Mucosa of descending colon (tissue), 3 donors: ENCODE results near the gene TPT1. TPM values are rescaled to one million over a fixed set of nuclear protein-coding genes. Genes with fewer than 3 reads are reported as not detected.
"Not testable (repeated sequence)": the region's sequence is repeated elsewhere in the genome, so short reads cannot be mapped to it uniquely, and the experiment has no call there.

Experiments
- ATAC-seq: fragments of 200-7000 bp; cut with Tn5 transposase; one replicate; pipeline ENCODE4 v1.9.1; 2020; ENCODE audit warnings: mild to moderate bottlenecking, moderate library complexity
- DNase-seq, 3 donors: peaks; one replicate each; pipeline ENCODE4 v3.0.0-alpha.2; 2020
- H3K36me3 ChIP-seq: fragments of 200-600 bp; one replicate; pipeline ENCODE4 v1.8.0; 2021; ENCODE audit warnings: low read depth, mild to moderate bottlenecking
- H3K4me1 ChIP-seq: fragments of 200-600 bp; one replicate; pipeline ENCODE4 v1.8.0; 2021; ENCODE audit warnings: low read depth, mild to moderate bottlenecking
- H3K4me3 ChIP-seq: fragments of 200-600 bp; one replicate; pipeline ENCODE4 v1.8.0; 2021; ENCODE audit warnings: mild to moderate bottlenecking
- H3K9me3 ChIP-seq: fragments of 200-600 bp; one replicate; pipeline ENCODE4 v1.8.0; 2021; ENCODE audit warnings: mild to moderate bottlenecking
- intact Hi-C, 2 donors: fragments of 100-400 bp; cut with DNase I in 1 of 2; cut with micrococcal nuclease in 1 of 2; formaldehyde crosslinking; loops; one replicate each; pipeline versions ENCODE4 v1.11.0 to v1.11.1; 2022; cut with DNase I, micrococcal nuclease
- total RNA-seq, 3 donors: library from RNA; stranded (reverse); fragmentation: NEBNext Ultra II Directional in 2 of 3; extraction: Animal tissue kit (Norgen Biotek cat#: 25700) in 2 of 3; gene quantifications; one replicate each; pipeline versions ENCODE4 v1.2.1 to v1.2.4, GENCODE V29; 2021 to 2023
- TF ChIP-seq, protein P1 (sequence below): fragments of 200-600 bp; IDR thresholded peaks from one replicate; pipeline ENCODE4 v1.8.0; 2022; ENCODE audit warnings: antibody characterized with exemption, mild to moderate bottlenecking
- donor health status: DM: no; HTN: no; CAD: no; lungs with moderate emphysema.
- donor health status: DM: no; HTN: no; CAD: no.
- donor health status: DM: no; HTN: yes; CAD: no.

Gene TPT1
- total RNA-seq, 3 donors from 2014 or later: 3,253 to 4,069 (median 3,560) TPM

DNA sequence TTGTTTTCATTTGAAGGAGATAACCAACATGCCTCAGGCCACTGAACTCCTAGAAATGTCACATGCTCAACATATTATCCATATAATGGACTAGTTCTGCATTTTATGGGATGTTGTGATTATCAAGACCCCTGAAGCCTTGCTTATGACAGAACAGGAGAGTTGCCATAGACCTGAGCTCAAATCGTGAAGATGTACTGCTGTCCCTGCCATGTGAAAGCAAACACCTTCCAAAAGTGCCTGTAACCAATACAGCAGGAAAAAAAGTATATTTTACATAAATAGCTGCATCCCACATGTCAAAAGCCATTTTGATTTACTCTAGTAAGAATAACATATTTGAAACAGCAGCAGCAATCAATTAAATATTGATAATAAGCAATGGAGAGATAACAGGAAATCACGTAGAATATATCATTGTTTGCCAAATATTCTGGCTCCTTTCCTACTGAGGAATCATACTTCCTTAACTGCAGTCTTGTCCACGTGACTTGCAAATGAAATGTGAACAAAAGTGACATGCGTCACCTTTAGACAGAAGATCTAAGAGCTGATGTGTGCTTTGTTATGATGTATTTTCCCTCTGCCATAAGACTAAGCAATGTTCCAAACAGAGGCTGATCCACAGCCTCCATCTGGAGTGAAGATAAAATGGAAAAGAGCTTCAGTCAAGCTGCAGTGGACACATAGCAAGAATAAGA lies 43.6 kb upstream of the TPT1 start:
- intact Hi-C loops: no loop called here
- ATAC-seq: no peak
- H3K9me3 ChIP-seq: no peaks in the 10 kb centered on the region
- no peaks in the 10 kb centered on the region for H3K36me3 ChIP-seq
- no peaks in the 10 kb centered on the region for H3K4me1 ChIP-seq
- DNase-seq: no peak
- TF ChIP-seq, protein P1, sequence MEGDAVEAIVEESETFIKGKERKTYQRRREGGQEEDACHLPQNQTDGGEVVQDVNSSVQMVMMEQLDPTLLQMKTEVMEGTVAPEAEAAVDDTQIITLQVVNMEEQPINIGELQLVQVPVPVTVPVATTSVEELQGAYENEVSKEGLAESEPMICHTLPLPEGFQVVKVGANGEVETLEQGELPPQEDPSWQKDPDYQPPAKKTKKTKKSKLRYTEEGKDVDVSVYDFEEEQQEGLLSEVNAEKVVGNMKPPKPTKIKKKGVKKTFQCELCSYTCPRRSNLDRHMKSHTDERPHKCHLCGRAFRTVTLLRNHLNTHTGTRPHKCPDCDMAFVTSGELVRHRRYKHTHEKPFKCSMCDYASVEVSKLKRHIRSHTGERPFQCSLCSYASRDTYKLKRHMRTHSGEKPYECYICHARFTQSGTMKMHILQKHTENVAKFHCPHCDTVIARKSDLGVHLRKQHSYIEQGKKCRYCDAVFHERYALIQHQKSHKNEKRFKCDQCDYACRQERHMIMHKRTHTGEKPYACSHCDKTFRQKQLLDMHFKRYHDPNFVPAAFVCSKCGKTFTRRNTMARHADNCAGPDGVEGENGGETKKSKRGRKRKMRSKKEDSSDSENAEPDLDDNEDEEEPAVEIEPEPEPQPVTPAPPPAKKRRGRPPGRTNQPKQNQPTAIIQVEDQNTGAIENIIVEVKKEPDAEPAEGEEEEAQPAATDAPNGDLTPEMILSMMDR: no peak
- H3K4me3 ChIP-seq: no peak overlapping the region

DNA sequence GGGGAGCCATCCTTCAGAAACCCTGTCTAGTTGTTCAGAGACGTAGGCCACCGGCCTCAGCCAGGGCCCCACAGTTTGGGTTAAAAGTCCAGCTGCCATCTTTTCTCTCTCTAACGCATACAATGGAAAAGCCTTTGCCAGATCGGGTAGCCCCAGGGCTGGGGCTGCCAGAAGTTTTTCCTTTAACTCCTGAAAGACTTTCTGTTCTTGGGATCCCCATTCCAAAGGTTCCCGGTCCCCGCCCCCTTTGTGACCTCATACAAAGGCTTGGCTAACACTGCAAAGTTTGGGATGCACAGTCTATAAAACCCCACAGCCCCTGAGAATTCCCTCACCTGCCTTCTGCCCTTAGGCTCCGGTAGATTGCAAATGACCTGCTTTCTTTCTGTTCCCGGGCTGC lies 41.8 kb upstream of the TPT1 start:
- H3K9me3 ChIP-seq, intact Hi-C loops, H3K36me3 ChIP-seq, DNase-seq, ATAC-seq, H3K4me1 ChIP-seq, H3K4me3 ChIP-seq: not testable (repeated sequence)

DNA sequence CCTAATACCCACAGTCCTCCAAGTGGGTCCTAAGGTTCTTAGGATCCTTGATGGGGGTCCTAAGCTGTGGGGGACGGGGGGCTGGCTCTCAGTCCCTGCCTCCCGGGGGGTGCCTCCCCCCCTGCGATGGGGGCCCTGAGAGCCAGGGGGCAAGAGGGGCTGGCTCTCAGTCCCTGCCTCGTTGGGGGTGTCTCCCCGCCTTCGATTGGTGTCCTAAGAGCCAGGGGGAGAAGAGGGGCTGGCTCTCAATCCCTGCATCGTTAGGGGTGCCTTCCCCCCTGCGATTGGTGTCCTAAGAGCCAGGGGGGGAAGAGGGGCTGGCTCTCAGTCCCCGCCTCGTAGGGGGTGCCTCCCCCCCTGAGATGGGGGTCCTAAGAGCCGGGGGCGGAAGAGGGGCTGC lies 40.2 kb upstream of the TPT1 start:
- no peaks in the 10 kb centered on the region for H3K36me3 ChIP-seq
- ATAC-seq: no peak

DNA sequence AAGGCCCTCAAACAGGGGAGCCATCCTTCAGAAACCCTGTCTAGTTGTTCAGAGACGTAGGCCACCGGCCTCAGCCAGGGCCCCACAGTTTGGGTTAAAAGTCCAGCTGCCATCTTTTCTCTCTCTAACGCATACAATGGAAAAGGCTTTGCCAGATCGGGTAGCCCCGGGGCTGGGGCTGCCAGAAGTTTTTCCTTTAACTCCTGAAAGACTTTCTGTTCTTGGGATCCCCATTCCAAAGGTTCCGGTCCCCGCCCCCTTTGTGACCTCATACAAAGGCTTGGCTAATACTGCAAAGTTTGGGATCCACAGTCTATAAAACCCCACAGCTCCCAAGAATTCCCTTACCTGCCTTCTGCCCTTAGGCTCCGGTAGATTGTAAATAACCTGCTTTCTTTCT lies 39.7 kb upstream of the TPT1 start:
- intact Hi-C loops, H3K9me3 ChIP-seq, DNase-seq, ATAC-seq, H3K36me3 ChIP-seq, H3K4me1 ChIP-seq, H3K4me3 ChIP-seq: not testable (repeated sequence)

More for the DNA sequence above, 40.2 kb upstream of the TPT1 start:
- H3K4me1 ChIP-seq: no peaks in the 10 kb centered on the region
- TF ChIP-seq, protein P1: no peak
- DNase-seq: no peak
- intact Hi-C loops: no loop called here
- no peak overlapping the region for H3K4me3 ChIP-seq
- H3K9me3 ChIP-seq: no peaks in the 10 kb centered on the region

DNA sequence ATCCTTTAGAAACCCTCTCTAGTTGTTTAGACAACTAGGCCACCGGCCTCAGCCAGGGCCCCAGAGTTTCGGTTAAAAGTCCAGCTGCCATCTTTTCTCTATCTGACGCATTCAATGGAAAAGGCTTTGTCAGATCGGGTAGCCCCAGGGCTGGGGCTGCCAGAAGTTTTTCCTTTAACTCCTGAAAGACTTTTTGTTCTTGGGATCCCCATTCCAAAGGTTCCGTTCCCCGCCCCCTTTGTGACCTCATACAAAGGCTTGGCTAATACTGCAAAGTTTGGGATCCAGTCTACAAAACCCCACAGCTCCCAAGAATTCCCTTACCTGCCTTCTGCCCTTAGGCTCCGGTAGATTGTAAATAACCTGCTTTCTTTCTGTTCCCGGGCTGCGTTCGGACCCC lies 38.5 kb upstream of the TPT1 start:
- ATAC-seq, DNase-seq, H3K4me3 ChIP-seq, H3K9me3 ChIP-seq, intact Hi-C loops, H3K4me1 ChIP-seq, H3K36me3 ChIP-seq: not testable (repeated sequence)

DNA sequence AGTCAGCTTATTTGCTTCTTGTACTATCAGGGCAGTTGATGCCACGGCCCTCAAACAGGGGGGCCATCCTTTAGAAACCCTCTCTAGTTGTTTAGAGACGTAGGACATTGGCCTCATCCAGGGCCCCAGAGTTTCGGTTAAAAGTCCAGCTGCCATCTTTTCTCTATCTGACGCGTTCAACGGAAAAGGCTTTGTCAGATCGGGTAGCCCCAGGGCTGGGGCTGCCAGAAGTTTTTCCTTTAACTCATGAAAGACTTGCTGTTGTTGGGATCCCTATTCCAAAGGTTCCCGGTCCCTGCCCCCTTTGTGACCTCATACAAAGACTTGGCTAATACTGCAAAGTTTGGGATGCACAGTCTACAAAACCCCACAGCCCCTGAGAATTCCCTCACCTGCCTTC lies 37.8 kb upstream of the TPT1 start:
- H3K4me1 ChIP-seq, H3K4me3 ChIP-seq, DNase-seq, intact Hi-C loops, H3K9me3 ChIP-seq, H3K36me3 ChIP-seq, ATAC-seq: not testable (repeated sequence)

DNA sequence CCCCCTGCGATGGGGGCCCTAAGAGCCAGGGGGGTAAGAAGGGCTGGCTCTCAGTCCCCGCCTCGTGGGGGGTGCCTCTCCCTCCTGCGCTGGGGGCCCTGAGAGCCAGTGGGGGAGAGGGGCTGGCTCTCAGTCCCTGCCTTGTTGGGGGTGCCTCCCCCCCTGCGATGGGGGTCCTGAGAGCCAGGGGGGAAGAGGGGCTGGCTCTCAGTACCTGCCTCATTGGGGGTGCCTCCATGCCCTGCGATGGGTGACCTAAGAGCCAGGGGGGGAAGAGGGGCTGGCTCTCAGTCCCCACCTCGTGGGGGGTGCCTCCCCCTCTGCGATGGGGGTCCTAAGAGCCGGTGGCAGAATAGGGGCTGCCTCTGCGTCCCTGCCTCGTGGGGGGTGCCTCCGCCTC lies 36.3 kb upstream of the TPT1 start:
- DNase-seq, H3K36me3 ChIP-seq, ATAC-seq, H3K4me1 ChIP-seq, intact Hi-C loops, H3K4me3 ChIP-seq, H3K9me3 ChIP-seq: not testable (repeated sequence)

DNA sequence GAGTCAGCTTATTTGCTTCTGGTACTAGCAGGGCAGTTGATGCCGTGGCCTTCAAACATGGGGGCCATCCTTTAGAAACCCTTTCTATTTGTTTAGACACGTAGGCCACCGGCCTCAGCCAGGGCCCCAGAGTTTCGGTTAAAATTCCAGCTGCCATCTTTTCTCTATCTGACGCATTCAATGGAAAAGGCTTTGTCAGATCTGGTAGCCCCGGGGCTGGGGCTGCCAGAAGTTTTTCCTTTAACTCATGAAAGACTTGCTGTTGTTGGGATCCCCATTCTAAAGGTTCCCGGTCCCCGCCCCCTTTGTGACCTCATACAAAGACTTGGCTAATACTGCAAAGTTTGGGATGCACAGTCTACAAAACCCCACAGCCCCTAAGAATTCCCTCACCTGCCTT lies 35.7 kb upstream of the TPT1 start:
- H3K4me1 ChIP-seq, intact Hi-C loops, DNase-seq, H3K9me3 ChIP-seq, ATAC-seq, H3K36me3 ChIP-seq, H3K4me3 ChIP-seq: not testable (repeated sequence)

DNA sequence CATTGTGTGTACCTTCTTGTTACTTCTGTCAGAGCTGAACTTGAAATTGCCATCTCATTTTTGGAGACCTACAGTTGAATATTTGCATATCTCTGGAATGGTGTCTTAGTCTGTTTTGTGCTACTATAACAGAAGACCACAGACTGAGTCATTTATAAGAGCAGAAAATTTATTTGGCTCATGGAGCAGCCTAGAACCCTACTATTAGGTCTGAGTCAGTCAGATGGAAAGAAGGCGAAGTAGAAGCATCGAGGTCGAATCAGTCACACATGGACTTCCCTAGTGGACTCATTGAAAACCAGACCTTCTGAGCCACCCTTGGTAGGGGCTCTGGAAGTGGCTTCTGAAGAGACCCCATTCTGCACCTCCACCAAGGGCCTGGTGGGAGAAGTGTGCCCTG lies 33.9 kb upstream of the TPT1 start:
- DNase-seq: no peak
- H3K4me3 ChIP-seq: no peak overlapping the region
- intact Hi-C loops: no loop called here
- H3K4me1 ChIP-seq: peaks cover 12% of the 10 kb centered on the region
- no peak for ATAC-seq
- H3K9me3 ChIP-seq: no peaks in the 10 kb centered on the region
- TF ChIP-seq, protein P1: no peak
- H3K36me3 ChIP-seq: no peaks in the 10 kb centered on the region
